H9 (cell line): ENCODE results near the gene CFDP1. TPM values are rescaled to one million over a fixed set of nuclear protein-coding genes. Genes with fewer than 3 reads are reported as not detected.

Experiments used
- DNase-seq: peaks from one replicate; pipeline ENCODE4 v3.0.0-alpha.2; 2017
- H2AFZ ChIP-seq: one replicate; pipeline ENCODE4 v1.6.1; 2013; ENCODE audit warnings: mild to moderate bottlenecking, low read length, control low read depth, moderate library complexity
- H2AK5ac ChIP-seq: 2 replicates; pipeline ENCODE4 v1.6.1; 2013; ENCODE audit warnings: low read length, control low read depth, mixed read lengths; ENCODE audit not compliant: insufficient read length
- H2BK120ac ChIP-seq: one replicate; pipeline ENCODE4 v1.6.1; 2013; ENCODE audit warnings: low read depth, mild to moderate bottlenecking, low read length, control low read depth, inconsistent platforms; ENCODE audit not compliant: poor library complexity, severe bottlenecking
- H2BK12ac ChIP-seq: 2 replicates; pipeline ENCODE4 v1.6.1; 2013; ENCODE audit warnings: low read length, control low read depth, mixed read lengths, low read depth; ENCODE audit not compliant: insufficient read length
- H2BK15ac ChIP-seq: 2 replicates; pipeline ENCODE4 v1.6.1; 2013; ENCODE audit warnings: low read depth, low read length, control low read depth
- H2BK20ac ChIP-seq: one replicate; pipeline ENCODE4 v1.6.1; 2013; ENCODE audit warnings: low read depth, mild to moderate bottlenecking, low read length, control low read depth, inconsistent platforms; ENCODE audit not compliant: poor library complexity, severe bottlenecking
- H2BK5ac ChIP-seq: 2 replicates; pipeline ENCODE4 v1.6.1; 2013; ENCODE audit warnings: low read length, control low read depth, mixed read lengths; ENCODE audit not compliant: insufficient read length
- H3K14ac ChIP-seq: 2 replicates; pipeline ENCODE4 v1.6.1; 2013; ENCODE audit warnings: low read length, control low read depth; ENCODE audit not compliant: insufficient read depth
- H3K18ac ChIP-seq: 2 replicates; pipeline ENCODE4 v1.6.1; 2013; ENCODE audit warnings: low read depth, mild to moderate bottlenecking, mixed read lengths, low read length, control low read depth; ENCODE audit not compliant: insufficient read length
- H3K23ac ChIP-seq: 2 replicates; pipeline ENCODE4 v1.6.1; 2013; ENCODE audit warnings: low read length, control low read depth, mixed read lengths, low read depth; ENCODE audit not compliant: insufficient read length
- H3K23me2 ChIP-seq: 2 replicates; pipeline ENCODE4 v1.6.1; 2013; ENCODE audit warnings: low read depth, mild to moderate bottlenecking, mixed read lengths, low read length, control low read depth; ENCODE audit not compliant: insufficient read length, poor library complexity, severe bottlenecking
- H3K27ac ChIP-seq: 2 replicates; pipeline ENCODE4 v1.5.1; 2013; ENCODE audit warnings: low read length, control low read depth, mixed read lengths, low read depth; ENCODE audit not compliant: insufficient read length
- H3K27me3 ChIP-seq: 2 replicates; pipeline ENCODE4 v1.6.1; 2013; ENCODE audit warnings: low read length, control low read depth, inconsistent platforms; ENCODE audit not compliant: insufficient read depth
- H3K4ac ChIP-seq: 2 replicates; pipeline ENCODE4 v1.6.1; 2013; ENCODE audit warnings: low read depth, mild to moderate bottlenecking, control low read depth, inconsistent platforms, low read length, moderate library complexity
- H3K4me1 ChIP-seq: 2 replicates; pipeline ENCODE4 v1.6.1; 2013; ENCODE audit warnings: low read length, control low read depth, inconsistent platforms; ENCODE audit not compliant: insufficient read depth
- H3K4me2 ChIP-seq: 2 replicates; pipeline ENCODE4 v1.6.1; 2013; ENCODE audit warnings: low read length, control low read depth, mixed read lengths; ENCODE audit not compliant: insufficient read length, insufficient read depth
- H3K56ac ChIP-seq: 2 replicates; pipeline ENCODE4 v1.6.1; 2013; ENCODE audit warnings: low read depth, mild to moderate bottlenecking, mixed read lengths, low read length, control low read depth; ENCODE audit not compliant: insufficient read length
- H3K79me1 ChIP-seq: 2 replicates; pipeline ENCODE4 v1.6.1; 2013; ENCODE audit warnings: low read depth, mild to moderate bottlenecking, moderate library complexity, low read length, control low read depth, inconsistent platforms; ENCODE audit not compliant: insufficient read depth, poor library complexity, severe bottlenecking
- H3K79me2 ChIP-seq: 2 replicates; pipeline ENCODE4 v1.6.1; 2013; ENCODE audit warnings: low read length, control low read depth, inconsistent platforms; ENCODE audit not compliant: insufficient read depth
- H3K9ac ChIP-seq: 2 replicates; pipeline ENCODE4 v1.6.1; 2013; ENCODE audit warnings: low read length, control low read depth, mixed read lengths; ENCODE audit not compliant: insufficient read length; ENCODE audit errors: extremely low read depth
- H3K9me3 ChIP-seq: one replicate; pipeline ENCODE4 v1.6.1; 2013; ENCODE audit warnings: low read depth, low read length, inconsistent platforms; ENCODE audit not compliant: control insufficient read depth
- H3T11ph ChIP-seq: one replicate; pipeline ENCODE4 v1.6.1; 2013; ENCODE audit warnings: mild to moderate bottlenecking, low read length, control low read depth, inconsistent platforms
- H4K20me1 ChIP-seq: one replicate; pipeline ENCODE4 v1.6.1; 2013; ENCODE audit not compliant: control insufficient read depth, insufficient read length, insufficient read depth
- H4K5ac ChIP-seq: 2 replicates; pipeline ENCODE4 v1.6.1; 2013; ENCODE audit warnings: low read depth, mild to moderate bottlenecking, mixed read lengths, low read length, control low read depth; ENCODE audit not compliant: insufficient read length
- H4K8ac ChIP-seq: replicated peaks from 2 replicates; pipeline ENCODE4 v1.6.1; 2013; ENCODE audit warnings: low read length, control low read depth, mixed read lengths, low read depth; ENCODE audit not compliant: insufficient read length
- H4K91ac ChIP-seq: 2 replicates; pipeline ENCODE4 v1.6.1; 2013; ENCODE audit warnings: low read depth, mild to moderate bottlenecking, moderate library complexity, mixed read lengths, low read length, control low read depth; ENCODE audit not compliant: insufficient read length
- H3K27ac Mint-ChIP-seq, 3 experiments: 2 replicates in 2 of 3; 3 replicates in 1 of 3; pipeline ENCODE4 v1.8.0; 2020 to 2021; ENCODE audit warnings: mixed read lengths in 3 of 3, mild to moderate bottlenecking in 1 of 3, moderate library complexity in 1 of 3
- H3K27me3 Mint-ChIP-seq: 2 replicates; pipeline ENCODE4 v1.8.0; 2021; ENCODE audit warnings: low read depth, mild to moderate bottlenecking, moderate library complexity, mixed read lengths
- H3K36me3 Mint-ChIP-seq, 3 experiments: 2 replicates in 2 of 3; 3 replicates in 1 of 3; pipeline ENCODE4 v1.8.0; 2020 to 2021; ENCODE audit warnings: low read depth in 3 of 3, mixed read lengths in 3 of 3; ENCODE audit not compliant: insufficient read depth in 1 of 3
- H3K4me1 Mint-ChIP-seq, 2 experiments: 2 replicates each; pipeline ENCODE4 v1.8.0; 2020; ENCODE audit warnings: mixed read lengths in 2 of 2
- H3K4me3 Mint-ChIP-seq, 2 experiments: 2 replicates in 1 of 2; 3 replicates in 1 of 2; pipeline ENCODE4 v1.8.0; 2020 to 2021; ENCODE audit warnings: mild to moderate bottlenecking in 2 of 2, mixed read lengths in 2 of 2, moderate library complexity in 1 of 2
- H3K9me3 Mint-ChIP-seq, 2 experiments: 2 replicates in 1 of 2; 3 replicates in 1 of 2; pipeline ENCODE4 v1.8.0; 2020; ENCODE audit warnings: mild to moderate bottlenecking in 2 of 2, mixed read lengths in 2 of 2, moderate library complexity in 1 of 2
- WGBS: extraction: QIAGEN DNeasy Blood & Tissue Kit; methylation state at CpG from one replicate; pipeline ENCODE4 v1.1.7; 2013; ENCODE audit warnings: missing lambda C conversion rate, low lambda C conversion rate, mixed read lengths; ENCODE audit not compliant: insufficient read length; ENCODE audit errors: extremely low coverage; 5-methylcytosine and 5-hydroxymethylcytosine counted together
- total RNA-seq: library from RNA; stranded (reverse); gene quantifications from 2 replicates; pipeline ENCODE4 v1.2.1, GENCODE V29; 2021
- TF ChIP-seq, protein P1 (sequence below): fragments of 200-600 bp; sonication (generic); conservative IDR thresholded peaks from 3 replicates; pipeline ENCODE4 v1.8.0; 2021; ENCODE audit warnings: antibody characterized with exemption, mild to moderate bottlenecking

The CFDP1 gene
- total RNA-seq, 1 experiment from 2014 or later, result 89.2 TPM

DNA sequence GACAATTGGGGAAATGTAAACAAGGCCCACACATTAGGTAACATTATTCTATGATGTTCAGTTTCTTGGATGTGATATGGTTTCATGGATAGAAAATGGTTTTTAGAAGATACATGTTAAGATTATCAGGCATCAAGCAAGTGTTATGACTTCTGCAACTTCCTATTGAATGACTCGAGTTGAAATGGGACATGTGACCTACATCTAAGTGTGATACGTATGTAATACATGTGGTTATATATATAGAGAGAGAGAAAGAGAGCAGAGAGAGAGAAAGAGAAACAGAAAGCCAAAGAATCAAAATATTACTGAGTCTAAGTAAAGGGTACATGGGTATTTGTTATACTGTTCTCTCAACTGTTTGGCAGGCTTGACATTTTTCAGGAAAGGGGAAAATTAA is 29.5 kb upstream of the CFDP1 start:
- no peaks in the 10 kb centered on the region for H3K9me3 ChIP-seq
- H3K9ac ChIP-seq, result no peak overlapping the region
- no CpG with 5 or more reads among the region's 2 CpGs for WGBS
- H3K4ac ChIP-seq, result no peak overlapping the region
- no peak overlapping the region for H2BK5ac ChIP-seq
- Mint-ChIP-seq H3K4me1 (peaks cover 33 to 48% of the 10 kb centered on the region in 2 experiments), H3K36me3 (peaks cover 4 to 17% (median 11%) of the 10 kb centered on the region in 3 experiments), H3K27me3 (peaks cover 2% of the 10 kb centered on the region), H3K4me3 (peak overlapping the region; percentile 93 to 99), H3K27ac (no peak overlapping the region), H3K9me3 (no peaks in the 10 kb centered on the region)
- no peak overlapping the region for H3K4me2 ChIP-seq
- no peak overlapping the region for H2BK12ac ChIP-seq
- H3K18ac ChIP-seq, result no peak overlapping the region
- H3K79me2 ChIP-seq, result peaks cover 25% of the 10 kb centered on the region; the same call in 1 of the 2 replicates
- H4K5ac ChIP-seq, result no peak overlapping the region
- H3K56ac ChIP-seq, result no peak overlapping the region
- H3T11ph ChIP-seq, result no peak overlapping the region
- no peak overlapping the region for H2AK5ac ChIP-seq
- no peak overlapping the region for H4K91ac ChIP-seq
- DNase-seq, result no peak
- H2BK20ac ChIP-seq, result no peak overlapping the region
- H4K20me1 ChIP-seq, result no peaks in the 10 kb centered on the region
- no peaks in the 10 kb centered on the region for H3K79me1 ChIP-seq
- no peak overlapping the region for H3K23ac ChIP-seq
- no peak overlapping the region for H4K8ac ChIP-seq
- H3K4me1 ChIP-seq, result no peaks in the 10 kb centered on the region; the same call in 1 of the 2 replicates
- peaks cover 3% of the 10 kb centered on the region for H3K23me2 ChIP-seq
- H3K27ac ChIP-seq, result no peak overlapping the region
- no peak overlapping the region for H2BK15ac ChIP-seq
- no peak overlapping the region for H2BK120ac ChIP-seq
- TF ChIP-seq, protein P1, sequence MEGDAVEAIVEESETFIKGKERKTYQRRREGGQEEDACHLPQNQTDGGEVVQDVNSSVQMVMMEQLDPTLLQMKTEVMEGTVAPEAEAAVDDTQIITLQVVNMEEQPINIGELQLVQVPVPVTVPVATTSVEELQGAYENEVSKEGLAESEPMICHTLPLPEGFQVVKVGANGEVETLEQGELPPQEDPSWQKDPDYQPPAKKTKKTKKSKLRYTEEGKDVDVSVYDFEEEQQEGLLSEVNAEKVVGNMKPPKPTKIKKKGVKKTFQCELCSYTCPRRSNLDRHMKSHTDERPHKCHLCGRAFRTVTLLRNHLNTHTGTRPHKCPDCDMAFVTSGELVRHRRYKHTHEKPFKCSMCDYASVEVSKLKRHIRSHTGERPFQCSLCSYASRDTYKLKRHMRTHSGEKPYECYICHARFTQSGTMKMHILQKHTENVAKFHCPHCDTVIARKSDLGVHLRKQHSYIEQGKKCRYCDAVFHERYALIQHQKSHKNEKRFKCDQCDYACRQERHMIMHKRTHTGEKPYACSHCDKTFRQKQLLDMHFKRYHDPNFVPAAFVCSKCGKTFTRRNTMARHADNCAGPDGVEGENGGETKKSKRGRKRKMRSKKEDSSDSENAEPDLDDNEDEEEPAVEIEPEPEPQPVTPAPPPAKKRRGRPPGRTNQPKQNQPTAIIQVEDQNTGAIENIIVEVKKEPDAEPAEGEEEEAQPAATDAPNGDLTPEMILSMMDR, result no peak
- H2AFZ ChIP-seq, result no peak overlapping the region
- H3K14ac ChIP-seq, result no peak overlapping the region
- no peaks in the 10 kb centered on the region for H3K27me3 ChIP-seq
